Large intestine (tissue), 3 donors: ENCODE measurements around the gene KRT5. TPM values are rescaled to one million over a fixed set of nuclear protein-coding genes. Genes with fewer than 3 reads are reported as not detected.
"Not testable (repeated sequence)": the region's sequence is repeated elsewhere in the genome, so short reads cannot be mapped to it uniquely, and the experiment has no call there.

Experiments
- DNase-seq, 2 donors: peaks; one replicate each; pipeline versions ENCODE4 v3.0.0 to v3.0.0-alpha.2; 2013
- H3K27ac ChIP-seq: one replicate; pipeline ENCODE4 v1.5.1; 2013; ENCODE audit warnings: low read length
- H3K27me3 ChIP-seq: 2 replicates; pipeline ENCODE4 v1.6.1; 2013; ENCODE audit warnings: low read length; ENCODE audit not compliant: control insufficient read depth, insufficient read depth
- H3K36me3 ChIP-seq: 2 replicates; pipeline ENCODE4 v1.6.1; 2013; ENCODE audit warnings: low read length; ENCODE audit not compliant: control insufficient read depth, insufficient read depth
- H3K4me1 ChIP-seq: one replicate; pipeline ENCODE4 v1.6.1; 2013; ENCODE audit warnings: low read length; ENCODE audit not compliant: control insufficient read depth, insufficient read depth
- H3K4me3 ChIP-seq: one replicate; pipeline ENCODE4 v1.5.1; 2013; ENCODE audit warnings: low read length
- H3K9me3 ChIP-seq: one replicate; pipeline ENCODE4 v1.6.1; 2013; ENCODE audit warnings: mild to moderate bottlenecking, low read depth, low read length, moderate library complexity; ENCODE audit not compliant: control insufficient read depth
- WGBS: methylation state at CpG from one replicate; pipeline ENCODE4 v1.1.5; 2013; ENCODE audit warnings: low lambda C conversion rate; ENCODE audit not compliant: insufficient coverage; 5-methylcytosine and 5-hydroxymethylcytosine counted together
- polyA plus RNA-seq: library from polyadenylated mRNA; unstranded; fragments of 120-200 nt; gene quantifications from one replicate; pipeline ENCODE4 v1.2.1, GENCODE V29; 2013

The KRT5 gene
- polyA plus RNA-seq, 1 donor: 1.8 TPM

DNA sequence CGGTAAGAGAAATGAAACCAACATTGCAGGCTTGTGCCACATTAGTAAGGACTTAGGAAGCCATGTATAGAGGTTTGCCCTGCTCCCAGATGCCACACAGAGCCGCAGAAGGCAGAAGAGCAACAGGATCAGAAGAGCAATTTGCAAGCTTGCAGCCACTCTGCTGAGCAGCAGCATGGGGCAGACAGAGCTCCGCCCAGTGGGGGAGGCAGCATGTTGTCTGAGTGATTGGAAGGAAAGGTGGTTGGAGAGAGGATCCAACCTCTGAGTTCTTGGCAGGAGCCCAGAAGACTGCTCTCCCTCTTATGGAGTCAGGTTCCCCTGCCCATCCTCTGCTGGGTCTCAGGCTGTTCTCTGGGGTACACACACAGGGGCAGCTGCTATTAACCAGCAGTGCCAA is 24.8 kb downstream of the KRT5 start:
- H3K27me3 ChIP-seq: peaks cover 13% of the 10 kb centered on the region
- H3K36me3 ChIP-seq: no peaks in the 10 kb centered on the region
- H3K9me3 ChIP-seq: no peaks in the 10 kb centered on the region
- no peak for DNase-seq
- no peak overlapping the region for H3K27ac ChIP-seq
- no peaks in the 10 kb centered on the region for H3K4me1 ChIP-seq
- no CpG with 5 or more reads among the region's 3 CpGs for WGBS
- H3K4me3 ChIP-seq: no peak overlapping the region

DNA sequence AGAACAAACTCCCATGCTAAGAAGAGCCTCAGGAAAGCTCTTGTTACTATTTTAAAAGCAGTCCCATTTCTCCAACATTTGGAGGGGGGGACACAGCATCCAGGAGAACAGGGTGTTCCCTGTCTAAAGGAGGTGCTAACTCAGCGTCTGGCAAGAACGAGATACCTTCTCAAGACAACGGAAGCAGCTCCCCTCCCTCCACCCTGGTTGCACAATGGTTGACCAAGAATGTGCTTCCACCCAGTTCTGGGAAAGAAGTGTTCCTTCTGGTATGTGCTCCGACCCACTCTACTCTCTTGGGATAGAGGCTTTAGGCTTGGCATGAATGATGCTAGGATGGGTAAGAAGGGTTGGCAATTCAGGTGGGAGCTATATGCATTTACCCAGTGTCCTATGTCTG is 25.7 kb downstream of the KRT5 start:
- Histone ChIP-seq H3K9me3 (no peaks in the 10 kb centered on the region), H3K27me3 (peaks cover 13% of the 10 kb centered on the region), H3K4me3 (no peak overlapping the region), H3K36me3 (no peaks in the 10 kb centered on the region), H3K4me1 (no peaks in the 10 kb centered on the region), H3K27ac (no peak overlapping the region)
- DNase-seq: no peak
- WGBS: no CpG with 5 or more reads among the region's 4 CpGs

DNA sequence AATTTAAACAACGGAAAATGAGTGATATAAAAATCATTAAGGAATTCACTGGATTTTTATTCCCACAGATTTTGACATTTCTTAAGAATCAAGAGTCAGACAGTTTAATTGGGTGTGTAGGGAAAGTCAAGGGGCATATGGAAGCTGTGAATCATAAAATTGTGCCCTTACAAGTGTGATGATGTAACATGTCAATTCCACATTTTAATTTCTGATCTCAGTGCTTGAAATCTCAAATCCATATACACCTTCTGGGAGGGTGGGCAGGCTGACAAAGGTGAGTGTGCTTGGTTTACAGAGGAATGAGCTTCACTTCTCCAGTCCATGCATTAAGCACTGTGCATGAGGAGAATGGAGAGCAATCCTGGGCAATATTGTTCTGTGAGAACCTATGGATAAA is 26.1 kb downstream of the KRT5 start:
- Histone ChIP-seq H3K27ac (no peak overlapping the region), H3K4me1 (no peaks in the 10 kb centered on the region), H3K4me3 (no peak overlapping the region), H3K36me3 (no peaks in the 10 kb centered on the region), H3K9me3 (no peaks in the 10 kb centered on the region), H3K27me3 (peaks cover 13% of the 10 kb centered on the region)
- no peak for DNase-seq
- 80% methylated on average over 1 of the region's 1 CpG for WGBS

DNA sequence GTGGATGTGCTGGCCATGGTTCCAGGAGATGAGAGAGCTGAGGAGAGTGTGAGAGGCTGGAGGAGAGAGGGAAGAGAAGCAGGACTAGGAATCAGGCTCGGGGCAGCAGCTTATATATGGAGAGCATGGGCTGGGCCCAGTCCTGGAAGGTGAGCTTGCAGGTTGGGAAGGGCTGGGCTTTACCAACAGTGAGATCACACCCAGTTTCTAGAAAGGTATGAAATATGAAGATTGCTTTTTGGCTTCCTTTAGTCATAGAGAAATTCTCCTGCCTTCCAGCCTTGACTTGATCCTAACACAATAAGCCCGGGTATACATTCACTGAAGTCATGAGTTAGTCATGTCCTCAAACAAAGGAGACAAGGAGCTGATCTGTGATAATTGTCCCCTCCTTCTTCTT is 27.0 kb downstream of the KRT5 start, which contains the start of gene KRT6A:
KRT6A (minus strand) TSS at position 86 of the 400 bp plus-strand sequence; CDS start at position 17, 69 bp downstream.
- Histone ChIP-seq H3K9me3 (no peaks in the 10 kb centered on the region), H3K4me1 (no peaks in the 10 kb centered on the region), H3K36me3 (no peaks in the 10 kb centered on the region), H3K27me3 (peaks cover 13% of the 10 kb centered on the region), H3K4me3 (no peak within 1 kb of the TSS), H3K27ac (no peak within 1 kb of the TSS)
- WGBS: 100% methylated on average over 1 of the region's 2 CpGs
- no peak for DNase-seq

DNA sequence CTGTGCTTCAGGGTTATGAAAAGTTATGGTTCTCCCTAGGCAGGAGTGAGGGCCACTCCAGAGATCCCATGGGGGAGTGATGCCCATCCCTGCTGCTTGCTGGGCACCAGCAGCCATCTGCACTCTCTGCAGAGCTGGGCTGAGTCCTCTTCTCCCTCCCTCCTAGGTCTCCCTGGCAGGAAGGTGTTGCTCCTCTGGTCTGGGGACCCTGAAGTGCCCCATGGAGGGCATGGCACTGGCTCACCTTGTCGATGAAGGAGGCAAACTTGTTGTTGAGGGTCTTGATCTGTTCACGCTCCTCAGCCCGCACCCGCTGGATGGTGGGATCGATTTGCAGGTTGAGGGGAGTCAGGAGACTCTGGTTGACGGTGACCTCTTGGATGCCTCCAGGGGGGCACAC is 27.8 kb downstream of the KRT5 start:
- not testable (repeated sequence) for H3K4me3 ChIP-seq, H3K9me3 ChIP-seq, H3K27ac ChIP-seq, H3K4me1 ChIP-seq, DNase-seq, H3K36me3 ChIP-seq
- H3K27me3 ChIP-seq: peaks cover 16% of the 10 kb centered on the region
- no CpG with 5 or more reads among the region's 6 CpGs for WGBS

DNA sequence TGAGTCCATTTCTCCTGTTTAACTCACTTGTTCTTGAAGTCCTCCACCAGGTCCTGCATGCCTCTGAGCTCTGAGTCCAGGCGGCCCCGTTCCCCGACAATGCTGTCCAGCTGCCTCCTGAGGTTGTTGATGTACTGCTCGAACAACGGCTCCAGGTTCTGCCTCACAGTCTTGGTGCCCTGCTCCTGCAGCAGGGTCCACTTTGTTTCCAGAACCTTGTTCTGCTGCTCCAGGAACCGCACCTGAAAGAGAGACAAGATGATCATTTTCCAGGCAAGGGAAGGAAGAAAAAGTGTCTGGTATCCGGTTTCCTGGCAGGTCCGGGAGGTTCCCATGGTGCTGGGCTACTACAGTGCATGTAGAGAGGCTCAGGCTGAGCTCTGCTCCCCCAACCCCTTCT is 28.7 kb downstream of the KRT5 start:
- H3K36me3 ChIP-seq, H3K4me1 ChIP-seq, H3K9me3 ChIP-seq, DNase-seq, H3K4me3 ChIP-seq, H3K27ac ChIP-seq: not testable (repeated sequence)
- peaks cover 11% of the 10 kb centered on the region for H3K27me3 ChIP-seq
- no CpG with 5 or more reads among the region's 8 CpGs for WGBS

DNA sequence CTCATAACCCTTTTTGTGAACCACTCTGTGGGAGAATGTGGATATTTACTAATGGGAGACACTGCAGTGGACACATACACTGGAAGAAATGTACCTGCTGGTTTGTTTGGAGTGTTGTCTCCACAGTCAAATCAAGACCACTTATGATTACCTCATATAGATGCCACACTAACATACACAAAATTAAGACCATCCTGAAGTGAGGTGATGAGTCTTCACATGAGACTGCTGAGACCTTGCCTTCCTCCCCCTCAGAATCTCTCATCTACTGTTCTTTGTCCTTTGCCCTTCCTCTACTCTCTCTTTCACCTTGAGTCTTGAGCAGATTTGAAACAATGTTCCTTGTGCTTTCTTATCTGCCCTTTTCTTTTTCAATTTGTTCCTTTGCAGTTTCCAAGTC is 31.5 kb downstream of the KRT5 start:
- H3K4me1 ChIP-seq: no peaks in the 10 kb centered on the region
- no peak for DNase-seq
- H3K4me3 ChIP-seq: no peak overlapping the region
- no peaks in the 10 kb centered on the region for H3K9me3 ChIP-seq
- peaks cover 7% of the 10 kb centered on the region for H3K27me3 ChIP-seq
- H3K27ac ChIP-seq: no peak overlapping the region
- no peaks in the 10 kb centered on the region for H3K36me3 ChIP-seq

DNA sequence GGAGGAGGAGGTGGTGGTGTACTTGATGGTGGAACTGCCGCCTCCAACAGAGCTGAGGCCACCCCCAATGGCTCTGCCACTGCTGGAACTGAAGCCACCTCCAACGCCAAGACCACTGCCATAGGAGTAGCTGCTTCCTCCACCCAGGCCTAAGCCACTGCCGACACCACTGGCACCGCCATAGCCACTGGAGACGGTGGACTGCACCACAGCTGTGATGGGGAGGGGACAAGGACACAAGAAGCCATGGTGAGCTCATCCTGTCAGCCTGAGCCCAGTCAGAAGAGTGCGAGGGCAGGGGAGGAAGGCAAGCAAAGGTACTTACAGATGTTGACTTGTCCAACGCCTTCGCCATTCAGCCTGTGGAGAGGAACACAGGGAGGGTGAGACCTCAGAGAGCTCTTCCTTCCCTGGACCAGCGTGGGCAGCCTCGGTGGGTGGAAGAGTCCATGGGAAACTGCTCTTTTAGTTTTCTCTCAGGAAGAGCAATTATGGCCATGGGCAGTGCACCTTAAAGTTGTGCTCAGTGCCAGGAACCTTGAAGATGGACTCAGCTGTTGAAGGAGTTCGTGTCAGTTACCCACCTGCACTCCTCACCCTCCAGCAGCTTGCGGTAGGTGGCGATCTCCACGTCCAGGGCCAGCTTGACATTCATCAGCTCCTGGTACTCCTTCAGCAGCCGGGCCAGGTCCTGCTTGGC is 32.3 kb downstream of the KRT5 start:
- not testable (repeated sequence) for H3K27ac ChIP-seq, H3K9me3 ChIP-seq, H3K4me3 ChIP-seq, H3K36me3 ChIP-seq, DNase-seq, H3K4me1 ChIP-seq, H3K27me3 ChIP-seq
- WGBS: no CpG with 5 or more reads among the region's 15 CpGs

DNA sequence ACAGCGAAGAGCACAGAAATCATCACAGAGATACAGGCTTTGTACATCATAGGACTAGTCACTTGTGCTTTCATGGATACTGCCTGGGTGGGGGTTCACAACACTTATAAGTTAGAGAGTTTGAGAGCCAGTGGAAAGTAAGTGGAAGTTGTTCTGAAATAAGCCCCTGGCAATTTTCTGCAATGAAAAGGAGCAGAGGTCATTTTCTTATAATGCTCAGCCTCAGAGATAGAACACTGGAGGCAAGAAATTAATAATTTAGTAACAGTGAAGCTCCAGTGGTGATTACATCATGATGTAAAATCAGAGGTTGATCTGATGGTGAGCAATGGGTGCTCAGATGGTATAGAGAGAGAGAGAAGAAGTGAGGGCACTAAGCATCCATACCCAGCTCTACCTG is 33.0 kb downstream of the KRT5 start:
- H3K27ac ChIP-seq: no peak overlapping the region
- no CpG with 5 or more reads among the region's 1 CpG for WGBS
- no peak for DNase-seq
- H3K27me3 ChIP-seq: peaks cover 5% of the 10 kb centered on the region
- no peaks in the 10 kb centered on the region for H3K36me3 ChIP-seq
- H3K4me3 ChIP-seq: no peak overlapping the region
- H3K4me1 ChIP-seq: no peaks in the 10 kb centered on the region
- H3K9me3 ChIP-seq: no peaks in the 10 kb centered on the region

DNA sequence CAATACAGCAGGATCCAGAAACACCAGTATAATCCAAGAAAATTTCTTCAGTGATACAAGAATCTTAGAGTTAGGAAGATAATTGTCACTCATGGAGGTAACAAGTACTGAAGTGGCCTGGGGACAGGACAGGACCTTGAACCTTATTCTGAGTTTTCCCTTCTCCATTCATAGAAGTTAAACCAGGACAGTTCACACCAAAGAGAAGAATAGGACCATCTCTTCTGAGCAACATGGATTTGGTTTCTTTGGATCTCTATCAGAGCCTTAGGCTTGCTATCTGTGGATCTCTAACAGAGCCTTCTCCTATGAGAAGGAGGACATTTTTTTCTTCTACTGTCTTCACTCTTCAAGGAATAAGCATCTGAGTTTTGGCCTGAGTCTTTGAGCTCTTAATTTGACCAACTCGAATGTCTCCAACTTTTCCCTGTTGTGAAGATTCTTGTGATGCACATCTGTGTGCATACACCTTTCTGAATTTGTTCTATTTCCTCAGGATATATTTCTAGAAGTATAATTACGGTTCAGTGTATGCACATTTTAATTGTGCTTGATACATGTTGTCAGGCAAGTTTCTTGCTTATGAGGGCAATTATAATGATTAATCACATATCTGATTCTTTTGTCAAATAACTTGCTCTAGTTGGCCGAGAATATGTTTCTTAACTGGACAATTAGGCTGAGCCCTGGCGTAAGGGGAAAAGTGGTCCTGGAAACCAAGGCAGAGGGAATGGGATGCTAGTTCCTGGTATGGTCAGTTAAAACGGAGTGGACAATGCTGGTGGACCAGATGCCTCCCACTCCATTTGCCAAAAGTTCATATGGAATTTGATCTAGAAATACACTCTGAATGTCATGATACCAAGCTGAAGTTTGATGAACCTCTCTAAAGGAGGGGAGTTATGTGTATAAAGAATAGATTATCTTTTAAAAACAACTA is 33.8 kb downstream of the KRT5 start:
- no peak overlapping the region for H3K4me3 ChIP-seq
- peaks cover 5% of the 10 kb centered on the region for H3K27me3 ChIP-seq
- WGBS: 100% methylated on average over 2 of the region's 5 CpGs
- no peaks in the 10 kb centered on the region for H3K9me3 ChIP-seq
- no peaks in the 10 kb centered on the region for H3K4me1 ChIP-seq
- DNase-seq: no peak
- H3K27ac ChIP-seq: no peak overlapping the region
- H3K36me3 ChIP-seq: no peaks in the 10 kb centered on the region
